Astrocyte of the cerebellum (primary cell): ENCODE data around the gene GRID1.

Experiments used
- DNase-seq: peaks from one replicate; pipeline ENCODE4 v3.0.0-alpha.2; 2011; ENCODE audit warnings: low read depth
- H3K4me3 ChIP-seq: 2 replicates; pipeline ENCODE4 v1.5.1; 2011; ENCODE audit warnings: mild to moderate bottlenecking, low read depth, low read length, moderate library complexity
- CTCF ChIP-seq: IDR thresholded peaks from 2 replicates; pipeline ENCODE4 v1.5.1; 2012; ENCODE audit warnings: low read length, low read depth, moderate library complexity, mild to moderate bottlenecking; ENCODE audit errors: missing control alignments
- in situ Hi-C: cut with HindIII; loops from 2 replicates; pipeline ENCODE4 v1.10.0; 2017; ENCODE audit warnings: low sequenced_read_pairs

Gene GRID1

DNA sequence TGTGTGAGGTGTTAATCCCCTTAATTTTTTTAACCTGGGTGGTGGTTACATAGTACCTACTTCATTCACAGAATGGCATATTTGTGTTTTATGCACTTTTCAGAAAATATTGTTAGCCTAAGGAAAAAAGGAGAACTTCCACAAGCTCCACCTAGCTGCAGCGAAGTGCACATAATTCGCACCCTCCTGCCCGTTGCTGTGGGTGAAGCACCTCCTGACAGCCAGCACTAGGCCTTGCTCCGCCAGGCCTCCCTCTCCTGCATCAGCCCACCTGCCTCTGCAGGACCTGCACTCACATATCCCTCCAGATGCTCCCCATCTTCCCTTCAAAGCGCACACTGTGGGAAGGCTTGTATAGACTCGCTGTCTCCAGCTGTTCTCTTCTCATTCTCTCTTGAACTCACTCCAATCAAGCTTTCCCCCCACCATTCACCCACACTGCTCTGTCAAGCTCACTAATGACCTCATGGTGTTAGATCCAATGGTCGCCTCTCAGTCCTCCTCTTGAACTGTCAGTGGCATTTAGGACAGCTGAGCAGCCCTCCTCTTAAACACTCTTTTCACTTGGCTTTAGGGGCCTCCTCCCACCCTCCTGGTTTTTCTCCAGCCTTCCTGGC lies 20.7 kb upstream of the GRID1 start:
- DNase-seq, result no peak
- TF ChIP-seq CTCF, result no peak
- H3K4me3 ChIP-seq, result no peak overlapping the region
- in situ Hi-C loops, result no loop called here

DNA sequence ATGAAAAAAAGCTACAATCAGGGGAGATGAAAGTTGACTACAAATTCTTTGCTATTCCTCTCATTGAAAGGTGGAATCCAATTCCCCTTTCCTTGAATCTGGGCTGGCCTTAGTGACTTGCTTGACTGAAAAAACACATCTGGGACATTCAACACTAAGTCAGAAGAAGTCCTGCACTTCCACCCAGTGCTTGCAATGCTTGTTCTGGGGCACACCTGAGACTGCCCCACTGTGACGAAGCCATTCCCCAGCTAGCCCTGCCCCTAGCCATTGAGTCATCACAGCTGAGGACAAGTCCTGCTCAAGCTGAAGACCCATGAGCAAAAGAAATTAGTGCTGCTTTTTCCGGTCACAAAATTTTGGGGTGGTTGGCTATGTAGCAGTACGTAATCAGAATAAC lies 19.2 kb upstream of the GRID1 start:
- in situ Hi-C loops, result no loop called here
- no peak for DNase-seq
- H3K4me3 ChIP-seq, result no peak overlapping the region
- TF ChIP-seq CTCF, result no peak

GRCh38 chr10:86377797-86378146 lies 11.2 kb upstream of the GRID1 start:
- H3K4me3 ChIP-seq, result no peak overlapping the region
- in situ Hi-C loops, result no loop called here
- no peak for TF ChIP-seq CTCF
- DNase-seq, result no peak

- H3K4me3 ChIP-seq, result peak overlapping the region; percentile 25
- peak; percentile 11 for DNase-seq
- in situ Hi-C loops, result no loop called here
- TF ChIP-seq CTCF, result peak; percentile 86
Observed at GRCh38 chr10:86376852-86377796, 10.5 kb upstream of the GRID1 start.

- in situ Hi-C loops, result no loop called here
- TF ChIP-seq CTCF, result no peak
- no peak overlapping the region for H3K4me3 ChIP-seq
- no peak for DNase-seq
Observed at GRCh38 chr10:86376403-86376802, 9.8 kb upstream of the GRID1 start.

GRCh38 chr10:86375204-86375603 lies 8.6 kb upstream of the GRID1 start:
- no peak overlapping the region for H3K4me3 ChIP-seq
- in situ Hi-C loops, result no loop called here
- TF ChIP-seq CTCF, result no peak
- no peak for DNase-seq
